D721Med (cell line): ENCODE results near the gene TMEM100.

Experiments used
- DNase-seq: peaks from one replicate; pipeline ENCODE4 v3.0.0; 2011; ENCODE audit warnings: low spot score; ENCODE audit not compliant: insufficient read length
- FAIRE-seq: peaks from 2 replicates; lab custom pipeline; 2011; peaks lifted over from hg19 to GRCh38; lab: Jason Lieb, UNC
- CTCF ChIP-seq: IDR thresholded peaks from 2 replicates; pipeline ENCODE4 v1.5.1; 2012; ENCODE audit warnings: mild to moderate bottlenecking, control low read depth; ENCODE audit not compliant: insufficient read depth; ENCODE audit errors: missing control alignments

TMEM100 gene

GRCh38 chr17:55764610-55765009 is 41.9 kb upstream of the TMEM100 start:
- FAIRE-seq (no peak), DNase-seq (no peak)
- no peak for TF ChIP-seq CTCF

- no peak for FAIRE-seq
- DNase-seq, result no peak
- no peak for TF ChIP-seq CTCF
These were observed 41.2 kb upstream of the TMEM100 start for GRCh38 chr17:55763856-55764255.

- TF ChIP-seq CTCF, result no peak
- FAIRE-seq, result no peak
- DNase-seq, result no peak
These were observed 39.6 kb upstream of the TMEM100 start for GRCh38 chr17:55762086-55762858.

- DNase-seq (no peak), FAIRE-seq (no peak)
- TF ChIP-seq CTCF, result no peak
These were observed 38.1 kb upstream of the TMEM100 start for GRCh38 chr17:55760643-55761355.

- FAIRE-seq (no peak), DNase-seq (no peak)
- TF ChIP-seq CTCF, result no peak
These were observed 35.5 kb upstream of the TMEM100 start for GRCh38 chr17:55758171-55758570.

- no peak for DNase-seq
- TF ChIP-seq CTCF, result no peak
- FAIRE-seq, result no peak
These were observed 35.0 kb upstream of the TMEM100 start for GRCh38 chr17:55757659-55758058.

GRCh38 chr17:55756689-55757088 is 34.0 kb upstream of the TMEM100 start:
- DNase-seq (no peak), FAIRE-seq (no peak)
- no peak for TF ChIP-seq CTCF
